Measurements from ENCODE around the gene STRN.

The STRN gene

DNA sequence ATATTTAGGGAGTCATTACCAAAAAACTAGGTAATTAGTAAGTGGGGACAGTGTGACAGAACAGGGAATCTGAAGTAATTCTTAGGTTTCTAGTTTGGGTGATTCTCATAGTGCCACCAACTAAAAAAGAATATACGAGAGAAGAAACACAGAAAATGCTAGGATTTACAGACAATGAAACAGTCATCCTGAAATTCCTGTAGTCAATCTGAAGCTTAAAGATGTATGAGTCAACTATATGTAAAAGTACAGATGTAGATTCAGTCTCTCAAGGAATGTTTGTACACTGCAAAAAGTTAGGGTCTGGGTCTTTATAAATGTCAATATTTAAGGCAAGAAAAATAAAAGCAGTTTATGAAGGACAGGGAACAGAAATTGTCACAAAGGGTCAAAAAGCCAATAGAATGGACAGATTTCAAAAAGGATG is 107.0 kb downstream of the STRN start:
- no peak overlapping the region for H3K4me2 ChIP-seq (ENCODE audit: low read length)

DNA sequence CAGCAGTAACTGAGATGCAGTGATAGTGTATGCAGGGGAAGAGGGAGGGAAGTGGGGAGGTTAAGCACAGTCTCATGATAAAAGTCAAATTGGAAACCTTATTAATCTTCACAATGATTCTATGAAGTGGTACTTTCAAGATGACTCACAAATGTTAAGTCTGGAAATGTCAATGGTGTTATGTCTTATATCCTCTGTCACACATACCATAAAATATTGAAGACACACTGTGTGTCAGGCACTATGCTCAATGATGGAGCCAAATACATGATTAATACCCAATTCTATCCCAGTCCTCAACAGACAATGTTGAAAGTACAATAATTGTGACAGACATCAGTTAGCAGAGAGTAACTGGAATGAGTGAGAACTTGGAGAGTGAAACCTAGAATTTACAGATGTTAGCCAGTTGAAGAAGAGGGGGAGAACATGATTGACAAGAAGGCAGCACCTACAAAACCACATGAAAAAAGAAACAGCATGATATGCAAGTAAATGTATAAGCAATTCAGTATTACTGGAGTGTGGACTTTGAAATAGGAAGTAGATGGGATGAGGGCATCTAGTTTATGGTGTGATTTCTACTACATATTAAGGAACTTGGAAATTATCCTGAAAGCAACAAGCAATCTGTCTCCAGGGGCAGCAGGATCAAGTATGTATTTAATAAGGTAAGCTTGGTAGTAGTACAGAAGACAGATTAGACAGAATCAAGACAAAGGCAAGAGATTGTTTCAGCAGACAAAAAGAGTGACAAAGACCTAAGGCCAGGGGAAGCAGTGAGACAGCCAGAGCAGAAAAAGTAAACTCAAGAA is 107.6 kb downstream of the STRN start:
- Histone ChIP-seq H3K4me1 (ENCODE audit: low read length) (peaks cover 11% of the 10 kb centered on the region), H3K36me3 (replicated peaks; ENCODE audit: low read depth, low read length) (peaks cover 2% of the 10 kb centered on the region), H3K79me2 (ENCODE audit: low read length) (no peaks in the 10 kb centered on the region), H3K4me3 (ENCODE audit: low read length) (no peak overlapping the region), H2AFZ (ENCODE audit: low read depth, low read length) (no peak overlapping the region), H3K9ac (ENCODE audit: low read length) (no peak overlapping the region), H3K9me3 (ENCODE audit: insufficient read depth, low read length) (no peaks in the 10 kb centered on the region), H4K20me1 (ENCODE audit: insufficient read depth, low read length) (no peaks in the 10 kb centered on the region), H3K4me2 (ENCODE audit: low read length) (no peak overlapping the region), H3K27me3 (ENCODE audit: low read depth, low read length) (no peaks in the 10 kb centered on the region), H3K27ac (ENCODE audit: low read length) (no peak overlapping the region)
- TF ChIP-seq EZH2phosphoT487 (IDR thresholded peaks at IDR 0.05; ENCODE audit: low read depth), result no peak
- TF ChIP-seq, protein P1, sequence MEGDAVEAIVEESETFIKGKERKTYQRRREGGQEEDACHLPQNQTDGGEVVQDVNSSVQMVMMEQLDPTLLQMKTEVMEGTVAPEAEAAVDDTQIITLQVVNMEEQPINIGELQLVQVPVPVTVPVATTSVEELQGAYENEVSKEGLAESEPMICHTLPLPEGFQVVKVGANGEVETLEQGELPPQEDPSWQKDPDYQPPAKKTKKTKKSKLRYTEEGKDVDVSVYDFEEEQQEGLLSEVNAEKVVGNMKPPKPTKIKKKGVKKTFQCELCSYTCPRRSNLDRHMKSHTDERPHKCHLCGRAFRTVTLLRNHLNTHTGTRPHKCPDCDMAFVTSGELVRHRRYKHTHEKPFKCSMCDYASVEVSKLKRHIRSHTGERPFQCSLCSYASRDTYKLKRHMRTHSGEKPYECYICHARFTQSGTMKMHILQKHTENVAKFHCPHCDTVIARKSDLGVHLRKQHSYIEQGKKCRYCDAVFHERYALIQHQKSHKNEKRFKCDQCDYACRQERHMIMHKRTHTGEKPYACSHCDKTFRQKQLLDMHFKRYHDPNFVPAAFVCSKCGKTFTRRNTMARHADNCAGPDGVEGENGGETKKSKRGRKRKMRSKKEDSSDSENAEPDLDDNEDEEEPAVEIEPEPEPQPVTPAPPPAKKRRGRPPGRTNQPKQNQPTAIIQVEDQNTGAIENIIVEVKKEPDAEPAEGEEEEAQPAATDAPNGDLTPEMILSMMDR (IDR thresholded peaks at IDR 0.05; ENCODE audit: low read depth, low read length), result no peak

More for the DNA sequence above, 107.0 kb downstream of the STRN start:
- Histone ChIP-seq H3K9me3 (ENCODE audit: insufficient read depth, low read length) (no peaks in the 10 kb centered on the region), H3K4me3 (ENCODE audit: low read length) (no peak overlapping the region), H3K27ac (ENCODE audit: low read length) (no peak overlapping the region), H3K27me3 (ENCODE audit: low read depth, low read length) (no peaks in the 10 kb centered on the region), H4K20me1 (ENCODE audit: insufficient read depth, low read length) (no peaks in the 10 kb centered on the region), H3K9ac (ENCODE audit: low read length) (no peak overlapping the region), H3K36me3 (replicated peaks; ENCODE audit: low read depth, low read length) (peaks cover 2% of the 10 kb centered on the region), H3K4me1 (ENCODE audit: low read length) (peaks cover 11% of the 10 kb centered on the region), H2AFZ (ENCODE audit: low read depth, low read length) (no peak overlapping the region), H3K79me2 (ENCODE audit: low read length) (no peaks in the 10 kb centered on the region)
- no peak for TF ChIP-seq EZH2phosphoT487 (IDR thresholded peaks at IDR 0.05; ENCODE audit: low read depth)

DNA sequence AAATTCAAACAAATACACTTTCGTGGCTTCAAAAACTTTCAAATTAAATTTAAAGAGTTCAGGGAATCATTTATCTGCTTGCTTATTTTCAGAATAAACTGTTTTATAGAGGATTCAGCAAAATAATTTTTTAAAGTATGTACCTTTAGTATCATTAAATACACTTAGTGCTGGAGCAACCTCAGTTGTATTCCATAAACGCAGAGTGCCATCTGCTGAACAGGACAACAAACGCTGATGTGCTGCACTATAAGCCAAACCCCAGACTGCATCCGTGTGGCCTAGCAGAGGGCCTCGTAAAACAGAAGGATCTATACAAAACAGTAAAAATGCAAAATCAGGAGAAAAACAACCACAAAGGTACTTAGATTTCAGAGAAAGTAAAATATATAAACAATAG is 108.6 kb downstream of the STRN start:
- Histone ChIP-seq H3K9me3 (ENCODE audit: insufficient read depth, low read length) (no peaks in the 10 kb centered on the region), H4K20me1 (ENCODE audit: insufficient read depth, low read length) (no peaks in the 10 kb centered on the region), H3K36me3 (replicated peaks; ENCODE audit: low read depth, low read length) (peaks cover 2% of the 10 kb centered on the region), H3K4me2 (ENCODE audit: low read length) (no peak overlapping the region), H3K27me3 (ENCODE audit: low read depth, low read length) (no peaks in the 10 kb centered on the region), H2AFZ (ENCODE audit: low read depth, low read length) (no peak overlapping the region), H3K4me3 (ENCODE audit: low read length) (no peak overlapping the region), H3K79me2 (ENCODE audit: low read length) (no peaks in the 10 kb centered on the region), H3K4me1 (ENCODE audit: low read length) (peaks cover 11% of the 10 kb centered on the region), H3K27ac (ENCODE audit: low read length) (no peak overlapping the region), H3K9ac (ENCODE audit: low read length) (no peak overlapping the region)
- TF ChIP-seq, protein P1 (IDR thresholded peaks at IDR 0.05; ENCODE audit: low read depth, low read length), result no peak
- TF ChIP-seq EZH2phosphoT487 (IDR thresholded peaks at IDR 0.05; ENCODE audit: low read depth), result no peak

DNA sequence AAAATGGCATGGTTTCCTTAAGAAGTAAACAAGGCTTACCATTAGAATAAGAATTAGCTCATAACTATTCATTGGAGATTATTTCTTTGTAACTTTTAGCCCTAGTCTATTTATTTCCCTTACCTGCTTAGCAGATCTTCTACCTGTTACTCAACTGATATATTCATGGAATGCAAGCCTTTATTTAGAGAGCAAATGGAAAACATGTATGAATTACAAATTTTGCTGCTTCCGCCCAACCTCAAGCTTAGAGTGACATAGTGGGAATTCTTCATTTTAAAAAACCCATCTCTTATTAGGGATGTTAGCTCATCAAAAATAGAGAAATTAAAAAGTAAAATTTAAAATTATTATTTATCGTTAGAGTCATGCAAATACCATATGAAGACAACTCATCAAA is 110.9 kb downstream of the STRN start:
- Histone ChIP-seq H2AFZ (ENCODE audit: low read depth, low read length) (no peak overlapping the region), H3K4me3 (ENCODE audit: low read length) (no peak overlapping the region), H3K27ac (ENCODE audit: low read length) (no peak overlapping the region), H3K9me3 (ENCODE audit: insufficient read depth, low read length) (no peaks in the 10 kb centered on the region), H3K79me2 (ENCODE audit: low read length) (no peaks in the 10 kb centered on the region), H3K4me1 (ENCODE audit: low read length) (peaks cover 11% of the 10 kb centered on the region), H3K27me3 (ENCODE audit: low read depth, low read length) (no peaks in the 10 kb centered on the region), H3K36me3 (replicated peaks; ENCODE audit: low read depth, low read length) (peaks cover 5% of the 10 kb centered on the region), H3K9ac (ENCODE audit: low read length) (no peak overlapping the region), H4K20me1 (ENCODE audit: insufficient read depth, low read length) (no peaks in the 10 kb centered on the region), H3K4me2 (ENCODE audit: low read length) (no peak overlapping the region)
- TF ChIP-seq, protein P1 (IDR thresholded peaks at IDR 0.05; ENCODE audit: low read depth, low read length), result no peak
- no peak for TF ChIP-seq EZH2phosphoT487 (IDR thresholded peaks at IDR 0.05; ENCODE audit: low read depth)
